Muscle layer of colon (tissue), 2 donors: ENCODE results near the gene PLIN5.
"Not testable (repeated sequence)": the region's sequence is repeated elsewhere in the genome, so short reads cannot be mapped to it uniquely, and the experiment has no call there.

ENCODE experiments used
- H3K27ac ChIP-seq: one replicate; pipeline ENCODE4 v1.7.0; 2013; ENCODE audit warnings: low read depth, mild to moderate bottlenecking, low read length, moderate library complexity
- H3K27me3 ChIP-seq, 2 donors: one replicate each; pipeline ENCODE4 v1.7.0; 2013; ENCODE audit warnings: low read length in 2 of 2, mild to moderate bottlenecking in 2 of 2; ENCODE audit not compliant: insufficient read depth in 2 of 2, control insufficient read depth in 1 of 2
- H3K36me3 ChIP-seq: one replicate; pipeline ENCODE4 v1.7.0; 2013; ENCODE audit warnings: mild to moderate bottlenecking, low read length; ENCODE audit not compliant: insufficient read depth
- H3K4me1 ChIP-seq: one replicate; pipeline ENCODE4 v1.7.0; 2013; ENCODE audit warnings: mild to moderate bottlenecking, low read length; ENCODE audit not compliant: insufficient read depth
- H3K4me3 ChIP-seq, 2 donors: one replicate each; pipeline ENCODE4 v1.7.0; 2013; ENCODE audit warnings: low read length in 2 of 2, low read depth in 1 of 2, mild to moderate bottlenecking in 1 of 2, moderate library complexity in 1 of 2
- H3K9ac ChIP-seq: one replicate; pipeline ENCODE4 v1.7.0; 2013; ENCODE audit warnings: low read length
- H3K9me3 ChIP-seq: one replicate; pipeline ENCODE4 v1.7.0; 2013; ENCODE audit warnings: mild to moderate bottlenecking, low read length
- donor health status: abdominal sarcoma.
- donor health status: Adenocarcinoma of cecum.

The PLIN5 gene

GRCh38 chr19:4550018-4550417 lies 15.0 kb upstream of the PLIN5 start:
- no peak overlapping the region for H3K4me3 ChIP-seq
- no peak overlapping the region for H3K9ac ChIP-seq
- H3K36me3 ChIP-seq, result no peaks in the 10 kb centered on the region
- no peak overlapping the region for H3K27ac ChIP-seq
- no peaks in the 10 kb centered on the region for H3K9me3 ChIP-seq
- peaks cover 0 to 5% of the 10 kb centered on the region in 2 donors for H3K27me3 ChIP-seq
- no peaks in the 10 kb centered on the region for H3K4me1 ChIP-seq

DNA sequence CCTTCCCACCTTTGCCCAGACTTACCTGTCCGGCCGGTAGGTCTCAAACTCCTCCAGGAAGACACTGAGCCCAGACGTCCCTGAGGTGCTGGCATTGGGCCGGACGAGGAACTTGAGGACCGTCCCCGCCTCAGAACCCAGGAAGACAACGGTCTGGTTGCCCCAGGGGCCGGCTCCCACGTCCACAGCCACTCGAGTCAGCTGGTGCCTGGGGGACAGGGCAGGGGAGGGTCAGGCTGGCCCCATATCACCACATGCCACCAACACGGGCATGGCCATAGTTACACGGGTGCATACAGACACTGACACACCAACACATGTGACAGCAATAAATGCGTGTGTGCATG lies 13.2 kb upstream of the PLIN5 start:
- Histone ChIP-seq H3K27ac (no peak overlapping the region), H3K36me3 (no peaks in the 10 kb centered on the region), H3K9me3 (no peaks in the 10 kb centered on the region), H3K4me3 (no peak overlapping the region), H3K4me1 (no peaks in the 10 kb centered on the region), H3K27me3 (peaks cover 0 to 5% of the 10 kb centered on the region in 2 donors), H3K9ac (no peak overlapping the region)

DNA sequence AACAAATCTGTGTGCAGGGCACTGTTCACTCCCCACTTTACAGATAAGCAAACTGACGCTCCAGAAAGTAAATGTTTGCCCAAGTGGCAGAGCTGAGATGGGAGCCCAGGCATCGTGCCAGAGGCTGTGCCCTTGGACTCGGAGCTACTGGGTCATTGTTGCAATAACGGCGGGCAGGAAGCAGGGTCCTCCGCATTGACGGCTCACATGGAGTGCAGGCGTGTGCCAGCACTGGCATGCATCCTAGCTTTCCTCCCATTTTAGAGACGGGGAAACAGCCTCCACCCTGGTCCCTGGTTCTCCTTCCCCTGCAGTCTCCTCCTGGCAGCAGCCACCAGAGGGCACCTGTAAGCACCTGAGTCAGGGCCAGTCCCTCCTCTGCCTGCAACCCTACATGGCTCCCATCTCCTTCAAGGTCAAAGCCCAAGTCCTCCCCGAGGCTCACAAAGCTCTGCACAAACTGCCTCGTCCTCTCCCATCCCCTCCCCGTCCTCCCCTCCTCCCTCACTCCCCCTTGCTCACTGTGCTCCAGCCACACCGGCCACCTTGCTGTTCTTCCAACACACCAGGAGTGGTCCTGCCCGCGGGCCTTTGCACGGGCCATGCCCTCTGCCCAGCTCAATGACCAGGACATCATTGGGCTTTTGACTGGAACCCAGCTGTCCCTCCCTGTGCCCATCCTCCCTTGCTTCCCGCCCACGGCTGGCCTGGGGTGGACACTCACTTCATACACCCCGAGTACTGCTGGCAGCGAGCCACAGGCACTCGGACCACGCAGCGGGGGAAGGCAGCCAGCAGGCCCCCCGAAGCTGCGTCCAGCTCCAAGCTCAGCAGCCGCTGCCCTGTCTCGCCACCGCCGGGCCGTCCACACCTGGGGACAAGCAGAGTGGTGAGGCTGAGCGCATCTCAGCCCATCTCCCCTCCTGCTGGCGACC lies 12.5 kb upstream of the PLIN5 start:
- no peaks in the 10 kb centered on the region for H3K9me3 ChIP-seq
- no peaks in the 10 kb centered on the region for H3K4me1 ChIP-seq
- H3K4me3 ChIP-seq, result no peak overlapping the region
- no peak overlapping the region for H3K27ac ChIP-seq
- no peaks in the 10 kb centered on the region for H3K36me3 ChIP-seq
- no peak overlapping the region for H3K9ac ChIP-seq
- H3K27me3 ChIP-seq, result peaks cover 0 to 5% of the 10 kb centered on the region in 2 donors

- H3K36me3 ChIP-seq, result no peaks in the 10 kb centered on the region
- H3K27ac ChIP-seq, result no peak overlapping the region
- no peak overlapping the region for H3K4me3 ChIP-seq
- H3K9me3 ChIP-seq, result peaks cover 6% of the 10 kb centered on the region
- H3K4me1 ChIP-seq, result no peaks in the 10 kb centered on the region
- H3K27me3 ChIP-seq, result no peaks in the 10 kb centered on the region
- H3K9ac ChIP-seq, result no peak overlapping the region
Measured at GRCh38 chr19:4543842-4544647, 9.0 kb upstream of the PLIN5 start.

- Histone ChIP-seq H3K27me3 (peaks cover 0 to 6% of the 10 kb centered on the region in 2 donors), H3K36me3 (no peaks in the 10 kb centered on the region), H3K27ac (no peak overlapping the region), H3K4me3 (no peak overlapping the region), H3K9me3 (peaks cover 6% of the 10 kb centered on the region), H3K4me1 (no peaks in the 10 kb centered on the region), H3K9ac (no peak overlapping the region)
Measured at GRCh38 chr19:4542896-4543841, 8.1 kb upstream of the PLIN5 start.

DNA sequence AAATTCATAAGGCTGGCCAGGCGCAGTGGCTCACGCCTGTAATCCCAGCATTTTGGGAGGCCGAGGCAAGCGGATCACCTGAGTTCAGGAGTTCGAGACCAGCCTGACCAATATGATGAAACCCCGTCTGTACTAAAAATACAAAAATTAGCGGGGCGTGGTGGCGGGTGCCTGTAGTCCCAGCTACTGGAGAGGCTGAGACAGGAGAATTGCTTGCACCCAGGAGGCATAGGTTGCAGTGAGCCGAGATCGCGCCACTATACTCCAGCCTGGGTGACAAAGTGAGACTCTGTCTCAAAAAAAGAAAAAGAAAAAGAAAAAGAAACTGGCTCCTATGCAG lies 6.8 kb upstream of the PLIN5 start:
- not testable (repeated sequence) for H3K9me3 ChIP-seq, H3K36me3 ChIP-seq, H3K27ac ChIP-seq, H3K4me3 ChIP-seq, H3K27me3 ChIP-seq, H3K4me1 ChIP-seq, H3K9ac ChIP-seq

GRCh38 chr19:4541114-4541805 lies 6.2 kb upstream of the PLIN5 start:
- Histone ChIP-seq H3K4me1 (no peaks in the 10 kb centered on the region), H3K4me3 (no peak overlapping the region), H3K9me3 (peaks cover 6% of the 10 kb centered on the region), H3K27ac (no peak overlapping the region), H3K27me3 (peaks cover 0 to 9% of the 10 kb centered on the region in 2 donors), H3K9ac (no peak overlapping the region), H3K36me3 (no peaks in the 10 kb centered on the region)

- Histone ChIP-seq H3K4me1 (no peaks in the 10 kb centered on the region), H3K4me3 (no peak within 1 kb of the TSS), H3K36me3 (no peaks in the 10 kb centered on the region), H3K27ac (no peak within 1 kb of the TSS), H3K9me3 (peaks cover 6% of the 10 kb centered on the region), H3K27me3 (peaks cover 0 to 14% of the 10 kb centered on the region in 2 donors), H3K9ac (no peak within 1 kb of the TSS)
Measured at GRCh38 chr19:4539693-4540581, 4.9 kb upstream of the PLIN5 start, which contains the start of gene LRG1. Gene LRG1, minus strand, starts transcription at chr19:4540036. Its CDS starts 23 bp downstream, at chr19:4540013.

DNA sequence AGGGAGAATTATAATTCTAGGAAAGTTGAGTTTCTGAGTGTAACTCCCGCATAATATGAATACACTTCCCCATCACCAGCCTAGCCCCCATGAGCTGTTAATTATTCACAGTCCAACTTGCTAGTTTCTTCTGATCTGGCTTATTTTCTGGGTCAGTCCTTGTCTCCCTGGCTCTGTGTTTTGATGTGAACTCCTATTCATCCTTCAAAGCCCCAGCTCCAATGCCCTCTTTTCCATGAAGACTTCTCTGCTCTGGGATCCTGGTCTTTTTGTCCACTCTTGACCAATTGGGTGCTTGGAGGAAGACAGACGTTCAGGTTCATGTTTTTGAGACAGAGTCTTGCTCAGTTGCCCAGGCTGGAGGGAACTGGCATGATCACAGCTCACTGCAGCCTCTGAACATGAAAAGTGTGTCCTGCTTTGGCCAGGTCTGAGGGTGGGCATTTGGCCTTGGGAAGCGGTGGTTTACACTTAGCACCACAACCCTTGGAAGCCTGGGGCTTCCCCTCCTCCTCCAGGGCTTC lies 4.2 kb upstream of the PLIN5 start:
- H3K27me3 ChIP-seq, result peaks cover 0 to 14% of the 10 kb centered on the region in 2 donors
- H3K36me3 ChIP-seq, result no peaks in the 10 kb centered on the region
- no peaks in the 10 kb centered on the region for H3K4me1 ChIP-seq
- no peak overlapping the region for H3K9ac ChIP-seq
- H3K9me3 ChIP-seq, result peaks cover 6% of the 10 kb centered on the region
- no peak overlapping the region for H3K27ac ChIP-seq
- H3K4me3 ChIP-seq, result no peak overlapping the region

- no peaks in the 10 kb centered on the region for H3K4me1 ChIP-seq
- no peak overlapping the region for H3K27ac ChIP-seq
- no peak overlapping the region for H3K4me3 ChIP-seq
- H3K9ac ChIP-seq, result no peak overlapping the region
- no peaks in the 10 kb centered on the region for H3K36me3 ChIP-seq
- peaks cover 6% of the 10 kb centered on the region for H3K9me3 ChIP-seq
- H3K27me3 ChIP-seq, result peaks cover 0 to 14% of the 10 kb centered on the region in 2 donors
Measured at GRCh38 chr19:4538601-4538954, 3.6 kb upstream of the PLIN5 start.
